HG02642 (cell line): ENCODE results near the gene TRPV6.

Experiments used
- ATAC-seq: cut with Tn5 transposase; IDR thresholded peaks from one replicate; pipeline ENCODE4 v1.9.1; 2021; ENCODE audit warnings: mild to moderate bottlenecking; ENCODE audit not compliant: unreplicated experiment, poor library complexity

The TRPV6 gene

GRCh38 chr7:142887282-142888015, 1.9 kb upstream of the TRPV6 start:
- ATAC-seq, result no peak

- ATAC-seq, result no peak
Observed at GRCh38 chr7:142886866-142887265, 1.3 kb upstream of the TRPV6 start.

- ATAC-seq, result no peak
Observed at GRCh38 chr7:142884286-142884640, 1.3 kb downstream of the TRPV6 start.

GRCh38 chr7:142883571-142884285, 1.8 kb downstream of the TRPV6 start:
- no peak for ATAC-seq

- no peak for ATAC-seq
Observed at GRCh38 chr7:142883145-142883544, 2.4 kb downstream of the TRPV6 start.

GRCh38 chr7:142882338-142882678, 3.2 kb downstream of the TRPV6 start:
- ATAC-seq, result no peak

GRCh38 chr7:142881586-142882337, 3.8 kb downstream of the TRPV6 start:
- no peak for ATAC-seq

- ATAC-seq, result peak; percentile 75
Observed at GRCh38 chr7:142880876-142881505, 4.6 kb downstream of the TRPV6 start.

- no peak for ATAC-seq
Observed at GRCh38 chr7:142879060-142879459, 6.5 kb downstream of the TRPV6 start.

GRCh38 chr7:142878315-142878714, 7.2 kb downstream of the TRPV6 start:
- no peak for ATAC-seq

- no peak for ATAC-seq
Observed at GRCh38 chr7:142876991-142877910, 8.3 kb downstream of the TRPV6 start.

- ATAC-seq, result no peak
Observed at GRCh38 chr7:142876236-142876960, 9.1 kb downstream of the TRPV6 start.

- no peak for ATAC-seq
Observed at GRCh38 chr7:142875456-142875855, 10.1 kb downstream of the TRPV6 start.

- no peak for ATAC-seq
Observed at GRCh38 chr7:142874837-142875236, 10.7 kb downstream of the TRPV6 start.

GRCh38 chr7:142874409-142874808, 11.1 kb downstream of the TRPV6 start:
- no peak for ATAC-seq

GRCh38 chr7:142873871-142874270, 11.7 kb downstream of the TRPV6 start:
- ATAC-seq, result no peak

- ATAC-seq, result peak; percentile 76
Observed at GRCh38 chr7:142873281-142873784, 12.2 kb downstream of the TRPV6 start.

GRCh38 chr7:142872106-142872675, 13.4 kb downstream of the TRPV6 start:
- no peak for ATAC-seq
